HG02870 (cell line): Measurements from ENCODE around the gene SLX9.
"Not testable (repeated sequence)": the region's sequence is repeated elsewhere in the genome, so short reads cannot be mapped to it uniquely, and the experiment has no call there.

Source experiments
- ATAC-seq: cut with Tn5 transposase; IDR thresholded peaks from one replicate; pipeline ENCODE4 v1.9.1; 2021; ENCODE audit warnings: mild to moderate bottlenecking, moderate library complexity; ENCODE audit not compliant: unreplicated experiment

The SLX9 gene

DNA sequence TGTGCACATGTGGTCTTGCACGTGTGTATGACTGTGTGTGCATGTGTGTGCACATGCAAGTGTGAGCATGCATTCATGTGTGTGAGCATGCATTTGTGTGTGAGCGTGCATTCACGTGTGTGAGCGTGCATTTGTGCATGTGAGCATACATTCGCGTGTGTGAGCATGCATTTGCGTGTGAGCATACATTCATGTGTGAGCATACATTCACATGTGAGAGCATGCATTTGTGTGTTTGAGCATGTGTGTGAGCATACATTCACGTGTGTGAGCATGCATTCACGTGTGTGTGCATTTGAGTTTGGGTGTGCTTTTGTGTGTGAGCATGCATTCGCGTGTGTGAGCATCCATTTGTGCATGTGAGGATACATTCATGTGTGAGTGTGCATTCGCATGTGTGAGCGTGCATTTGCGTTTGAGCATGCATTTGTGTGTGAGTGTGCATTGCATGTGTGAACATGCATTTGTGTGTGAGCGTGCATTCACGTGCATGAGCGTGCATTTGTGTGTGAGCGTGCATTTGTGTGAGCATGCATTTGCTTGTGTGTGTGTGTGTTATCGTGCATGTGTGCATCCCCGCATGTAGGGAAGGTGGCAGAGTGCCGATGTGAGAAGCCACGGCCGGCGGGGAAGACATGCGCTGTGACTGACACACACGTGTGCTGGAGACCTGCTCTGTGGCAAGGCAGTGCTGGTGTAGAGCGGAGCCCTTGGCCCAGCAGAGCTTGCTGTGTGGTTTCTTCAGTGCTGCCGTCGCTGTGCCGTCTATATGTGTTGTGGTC lies 37.4 kb upstream of the SLX9 start:
- ATAC-seq, result no peak

DNA sequence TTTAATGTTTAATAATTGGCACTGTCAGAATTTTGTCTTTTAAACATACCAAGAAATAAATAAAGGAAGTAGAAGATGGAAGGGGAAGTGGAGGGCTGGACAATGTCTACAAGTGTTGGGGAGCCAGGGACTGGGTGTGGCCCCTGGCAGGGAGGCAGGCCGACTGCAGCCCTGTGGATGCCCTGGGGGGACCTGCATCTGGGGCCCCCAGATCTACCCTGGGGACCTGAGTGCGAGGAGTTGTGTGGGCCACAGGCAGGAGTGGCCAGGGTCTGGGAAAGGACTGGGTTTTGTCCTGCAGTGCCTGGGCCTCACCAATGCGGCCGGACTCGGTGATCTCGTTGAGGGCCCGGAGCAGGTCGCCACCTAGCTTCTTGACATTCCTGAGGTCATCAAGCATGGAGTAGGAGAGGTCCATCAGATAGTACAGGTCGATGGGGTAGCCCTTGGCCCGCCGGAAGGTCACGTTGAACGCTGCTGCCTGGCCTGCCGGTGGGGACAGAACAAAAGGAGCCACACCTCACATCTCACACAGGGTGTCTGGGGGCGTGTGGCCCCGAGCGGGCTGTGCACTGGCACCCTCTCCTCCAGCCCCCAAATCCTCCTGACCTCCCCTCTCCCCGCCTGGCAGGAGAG lies 36.7 kb upstream of the SLX9 start:
- ATAC-seq, result no peak

DNA sequence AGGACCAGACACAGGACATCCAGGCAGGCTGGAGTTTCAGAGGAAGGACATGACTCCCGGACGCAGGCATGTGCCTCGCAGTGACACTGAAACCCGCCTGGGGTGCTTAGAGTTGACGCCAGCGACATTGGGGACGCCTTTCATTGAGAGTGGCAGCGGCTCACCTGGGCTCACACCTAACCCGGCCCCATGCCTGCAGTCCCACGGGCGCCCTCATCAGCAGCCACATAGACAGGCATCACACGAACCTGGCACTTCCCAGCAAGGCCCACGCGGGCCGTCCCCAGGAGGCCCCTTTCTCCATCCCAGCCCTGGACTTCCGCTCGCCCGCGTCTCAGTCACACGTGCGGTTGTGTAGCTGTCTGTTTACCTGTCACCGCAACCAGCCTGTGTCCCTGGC lies 36.1 kb upstream of the SLX9 start:
- no peak for ATAC-seq

DNA sequence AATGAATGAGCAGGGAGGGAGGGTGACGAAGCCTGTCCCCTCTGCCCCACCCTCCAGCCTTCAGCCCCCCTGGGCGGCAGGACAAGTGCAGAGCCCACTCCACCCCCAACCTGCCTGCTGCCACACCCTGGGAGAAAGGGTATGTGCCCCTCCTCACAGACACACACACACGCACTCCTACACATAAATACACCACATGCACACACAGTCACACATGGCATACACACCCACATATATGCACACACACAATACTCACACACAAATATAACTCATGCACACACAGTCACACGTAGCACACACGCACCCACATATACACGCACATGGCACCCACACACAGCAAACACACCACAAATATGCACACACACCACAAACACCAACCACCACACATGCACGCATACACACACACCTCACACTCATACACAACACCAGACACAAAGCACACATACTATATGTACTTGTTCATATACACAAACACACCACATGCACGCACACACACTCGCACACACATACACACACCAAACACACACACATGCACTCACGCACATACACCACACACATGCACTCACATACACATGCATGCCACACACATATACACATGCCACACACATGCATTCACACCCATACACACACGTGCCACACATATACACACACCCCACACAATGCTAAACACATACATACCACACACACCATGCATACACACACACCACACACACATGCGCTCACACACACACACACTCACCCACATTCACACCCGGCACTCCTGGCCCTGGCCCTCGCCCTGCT lies 35.5 kb upstream of the SLX9 start:
- no peak for ATAC-seq

DNA sequence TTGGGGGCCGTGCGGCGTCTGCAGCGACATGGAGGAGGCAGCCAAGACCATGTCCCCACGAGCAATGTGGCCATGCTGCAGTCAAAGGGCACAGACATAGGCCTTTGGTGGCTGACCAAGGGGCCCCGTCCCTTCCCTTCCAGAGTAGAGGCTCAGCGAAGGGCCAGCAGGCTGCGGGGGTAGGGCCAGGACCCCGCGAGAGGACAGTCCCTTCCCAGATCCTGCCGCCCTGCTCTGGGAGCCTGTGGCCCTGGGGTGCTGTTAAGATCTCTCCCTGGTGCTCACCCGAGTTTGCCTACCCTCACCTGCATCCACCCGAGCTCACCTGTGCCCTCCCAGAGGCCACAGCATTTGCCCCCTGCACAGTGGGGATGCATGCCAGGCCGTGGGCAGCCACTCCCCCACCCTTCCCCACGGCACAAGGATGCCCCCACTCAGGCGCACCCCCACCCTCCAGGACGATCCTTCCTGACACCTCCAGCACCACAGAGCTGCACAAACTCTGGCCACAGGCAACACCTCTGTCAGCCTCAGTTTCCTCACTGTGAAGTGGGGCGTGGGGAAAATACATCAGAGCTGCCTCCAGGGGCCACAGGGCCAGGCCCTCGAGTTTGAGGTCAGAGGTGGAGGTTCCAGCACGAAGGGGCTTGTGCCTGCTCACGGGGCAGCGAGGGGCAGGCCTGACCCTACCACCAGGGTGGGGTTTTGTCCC lies 34.7 kb upstream of the SLX9 start:
- ATAC-seq, result no peak

DNA sequence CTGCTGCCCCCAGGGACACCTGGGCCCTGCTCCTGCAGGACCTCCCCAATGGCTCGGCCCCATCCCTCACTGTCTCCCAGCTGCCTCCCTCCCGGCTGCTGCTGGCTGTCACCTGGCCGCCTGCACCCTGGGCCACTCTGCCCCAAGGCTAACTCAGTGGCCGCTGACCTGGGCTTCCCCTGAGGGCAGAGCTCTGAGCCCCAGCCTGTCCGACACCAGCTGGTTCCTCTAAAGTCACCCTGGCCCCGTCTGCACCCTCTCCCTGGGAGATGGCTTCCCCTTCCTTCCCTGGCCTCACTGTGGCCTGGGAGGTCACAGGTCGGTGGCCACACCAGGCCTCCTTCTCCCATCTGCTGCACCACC lies 34.1 kb upstream of the SLX9 start:
- no peak for ATAC-seq

DNA sequence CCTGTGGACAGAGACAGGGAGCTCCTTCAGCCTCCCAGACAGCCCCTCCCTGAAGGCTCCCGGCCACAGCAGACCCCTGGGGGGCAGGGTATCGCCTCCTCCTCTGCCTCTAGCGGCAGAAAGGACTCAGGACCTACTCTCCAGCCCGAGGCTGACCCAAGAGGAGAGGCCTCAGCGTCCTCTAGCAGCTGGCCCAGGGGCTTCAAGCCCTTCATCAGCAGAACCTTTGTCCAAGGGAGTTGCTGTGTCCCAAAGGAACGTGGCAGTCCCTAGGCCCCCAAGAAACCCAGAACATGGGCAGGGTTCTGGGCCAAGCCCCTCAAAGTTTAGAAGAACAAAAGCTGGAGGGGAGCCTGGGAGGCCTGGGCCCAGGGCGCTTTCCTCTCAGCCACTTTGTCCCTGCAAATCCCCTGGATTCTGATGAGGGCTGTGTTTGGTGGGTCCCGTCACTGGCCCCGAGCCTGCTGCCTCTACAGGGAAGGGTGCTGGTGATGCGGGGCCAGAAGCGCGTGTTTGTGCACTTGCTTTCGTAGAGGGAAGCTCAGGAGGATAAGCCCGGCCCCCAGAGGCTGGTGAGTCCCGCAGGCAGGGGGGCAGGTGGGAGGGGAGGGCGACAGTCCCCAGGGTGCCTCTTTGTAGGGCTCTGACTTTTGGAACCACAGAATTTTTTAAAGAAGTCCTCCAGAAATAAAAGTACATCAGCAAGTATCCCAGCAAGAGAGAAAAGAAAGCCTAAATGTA lies 32.4 kb upstream of the SLX9 start:
- no peak for ATAC-seq

DNA sequence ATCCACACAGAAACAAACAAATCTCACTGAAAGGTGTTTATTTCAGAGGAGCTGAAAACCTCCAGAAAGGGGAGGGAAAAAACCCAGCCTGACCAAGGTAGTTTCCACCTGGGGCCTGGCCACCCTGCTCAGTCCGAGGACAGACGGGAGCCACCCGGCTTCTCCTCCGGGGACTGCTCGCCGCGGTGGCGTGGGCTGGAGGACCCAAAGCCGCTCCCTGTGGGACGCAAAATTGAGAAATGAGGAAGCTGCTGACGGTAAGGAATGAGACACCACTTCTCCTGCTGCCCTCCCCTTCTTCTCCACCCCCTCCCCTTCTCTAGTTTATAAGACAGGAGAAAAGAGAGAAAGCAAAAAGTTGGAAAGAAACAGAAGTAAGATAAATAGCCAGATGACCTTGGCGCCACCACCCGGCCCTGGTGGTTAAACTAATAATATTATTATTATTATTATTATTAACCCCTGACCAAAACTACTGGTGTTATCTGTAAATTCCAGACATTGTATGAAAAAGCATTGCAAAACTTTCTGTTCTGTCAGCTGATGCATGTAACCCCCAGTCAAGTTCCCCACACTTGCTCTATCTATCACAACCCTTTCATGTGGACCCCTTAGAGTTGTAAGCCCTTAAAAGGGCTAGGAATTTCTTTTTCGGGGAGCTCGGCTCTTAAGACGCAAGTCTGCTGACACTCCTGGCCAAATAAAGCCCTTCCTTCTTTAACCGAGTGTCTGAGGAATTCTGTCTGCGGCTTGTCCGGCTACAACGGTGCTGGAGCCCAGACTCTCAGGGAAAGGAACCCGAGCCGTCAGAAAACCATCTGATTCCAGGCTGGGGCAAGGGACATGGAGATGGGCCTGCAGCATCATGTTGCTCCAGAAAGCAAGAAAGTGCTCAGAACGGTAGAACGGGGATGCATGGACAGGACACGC lies 31.6 kb upstream of the SLX9 start:
- no peak for ATAC-seq

DNA sequence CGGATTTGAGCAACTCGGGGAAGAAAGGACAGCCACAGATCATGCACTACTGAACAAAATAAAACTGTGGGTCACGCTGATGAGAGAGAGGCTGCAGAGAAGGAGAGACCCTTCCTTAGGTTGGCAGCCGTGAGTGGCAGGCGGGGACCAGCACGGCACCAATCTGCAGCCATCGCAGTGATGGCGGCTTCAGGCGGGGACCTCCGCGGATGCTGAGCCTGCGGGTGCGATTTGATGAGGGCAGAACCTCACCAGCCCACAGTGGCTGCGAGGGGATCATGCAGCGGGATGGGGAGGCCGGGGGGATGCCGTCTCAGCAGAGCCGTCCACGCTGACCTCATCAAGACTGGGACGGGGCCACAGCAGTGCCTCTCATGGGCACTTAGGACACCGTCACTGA lies 30.9 kb upstream of the SLX9 start:
- ATAC-seq, result no peak

DNA sequence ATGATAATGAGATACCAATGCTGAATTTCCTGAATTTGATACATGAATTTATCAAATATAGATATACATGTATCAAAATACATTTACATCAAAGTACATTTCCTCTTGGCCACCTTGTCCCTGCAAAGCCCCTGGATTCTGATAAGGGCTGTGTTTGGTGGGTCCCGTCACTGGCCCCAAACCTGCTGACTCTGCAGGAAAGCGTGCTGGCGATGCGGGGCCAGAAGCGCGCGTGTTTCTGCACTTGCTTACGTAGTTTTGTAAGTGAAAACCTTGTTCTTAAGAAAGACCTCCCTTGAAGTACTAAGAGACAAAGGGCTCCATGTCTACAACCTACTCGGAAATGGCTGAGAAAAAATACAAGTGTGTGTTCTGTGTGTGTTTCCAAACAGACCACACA lies 30.1 kb upstream of the SLX9 start:
- no peak for ATAC-seq

DNA sequence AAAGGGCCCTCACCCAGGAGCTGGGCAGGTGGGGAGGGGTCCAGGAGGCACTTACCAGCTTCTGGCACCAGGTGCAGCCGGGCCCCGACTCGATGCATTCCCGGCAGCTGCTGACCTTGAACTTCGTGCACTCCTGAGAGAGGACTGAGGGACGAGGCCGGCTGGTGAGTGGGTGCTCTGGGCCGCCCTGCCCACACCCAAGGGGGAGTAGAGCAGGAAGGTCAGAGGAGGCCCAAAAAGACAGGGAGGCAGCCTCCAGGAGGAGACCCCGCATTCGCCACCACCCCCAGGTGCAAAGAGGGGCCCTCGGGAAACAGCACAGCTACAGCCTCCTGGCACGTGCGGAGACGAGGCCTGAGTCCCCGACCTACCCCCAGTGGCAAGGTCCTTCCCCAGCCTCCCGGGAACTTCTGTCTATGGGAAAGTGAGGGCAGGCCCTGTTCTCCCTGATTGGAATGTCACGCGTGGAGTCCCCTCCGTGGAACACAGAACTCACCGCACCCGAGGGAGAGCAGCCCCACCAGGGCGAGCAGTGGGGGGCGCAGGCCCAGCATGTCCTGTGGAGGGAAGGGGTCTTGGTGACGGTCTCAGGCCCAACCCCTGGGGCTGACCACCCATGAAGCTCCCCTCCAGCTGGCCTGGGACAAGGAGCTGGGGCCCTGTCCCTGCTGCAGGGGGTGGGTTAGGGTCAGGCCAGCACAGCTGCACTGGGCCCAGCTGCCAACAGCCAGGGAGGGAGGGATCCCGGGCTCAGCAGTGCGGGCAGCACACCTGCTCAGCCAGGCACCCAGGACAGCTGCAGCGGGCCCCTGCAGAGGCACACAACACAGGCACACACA lies 29.4 kb upstream of the SLX9 start:
- ATAC-seq, result no peak

DNA sequence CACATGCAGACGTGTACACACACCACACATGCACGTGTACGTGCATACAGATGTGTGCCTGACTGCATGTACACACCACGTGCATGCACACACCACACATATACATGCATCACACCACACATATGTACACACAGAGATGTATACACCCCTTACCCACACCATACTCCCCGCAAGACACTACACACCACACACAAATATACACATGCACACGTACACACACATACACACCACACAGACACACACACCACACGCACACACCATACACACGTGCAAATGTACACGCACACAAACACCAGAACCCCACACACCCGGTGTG lies 28.8 kb upstream of the SLX9 start:
- ATAC-seq, result no peak

DNA sequence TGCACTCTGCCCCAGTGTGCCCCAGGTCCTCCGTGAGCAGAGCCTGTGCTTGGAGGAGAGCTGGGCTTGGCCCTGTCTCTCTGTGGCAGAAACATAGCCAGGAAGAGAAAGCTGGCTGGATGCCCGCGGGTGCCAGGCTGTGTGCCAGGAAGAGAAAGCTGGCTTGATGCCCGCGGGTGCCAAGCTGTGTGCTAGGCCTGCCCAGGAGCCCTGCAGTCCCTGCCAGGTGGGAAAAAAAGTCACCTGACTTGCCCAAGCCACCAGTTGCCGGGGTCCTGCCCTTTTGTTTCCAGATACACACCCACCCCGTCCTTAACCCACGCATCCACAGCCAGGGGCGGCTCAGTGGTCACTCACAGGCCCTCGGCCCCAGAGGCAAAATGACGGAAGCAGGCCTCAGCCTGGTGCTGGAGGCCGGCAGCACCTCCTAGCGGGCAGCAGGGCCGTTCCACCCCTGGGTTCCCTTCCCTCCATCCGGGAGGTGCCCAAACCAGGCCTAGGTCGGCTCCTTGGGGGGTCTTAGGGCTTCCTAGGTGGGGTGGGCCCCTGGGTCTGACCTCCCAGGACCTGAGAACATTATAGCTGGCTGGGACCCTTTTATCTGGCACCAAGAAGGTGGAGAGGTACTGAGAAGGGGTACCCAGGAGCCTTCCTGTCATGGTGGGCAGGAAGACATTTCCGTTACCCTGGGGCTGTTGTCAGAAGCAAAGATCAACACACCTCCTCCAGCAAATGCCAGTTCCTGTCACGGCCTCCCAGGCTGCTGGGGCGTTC lies 28.3 kb upstream of the SLX9 start:
- ATAC-seq, result no peak

DNA sequence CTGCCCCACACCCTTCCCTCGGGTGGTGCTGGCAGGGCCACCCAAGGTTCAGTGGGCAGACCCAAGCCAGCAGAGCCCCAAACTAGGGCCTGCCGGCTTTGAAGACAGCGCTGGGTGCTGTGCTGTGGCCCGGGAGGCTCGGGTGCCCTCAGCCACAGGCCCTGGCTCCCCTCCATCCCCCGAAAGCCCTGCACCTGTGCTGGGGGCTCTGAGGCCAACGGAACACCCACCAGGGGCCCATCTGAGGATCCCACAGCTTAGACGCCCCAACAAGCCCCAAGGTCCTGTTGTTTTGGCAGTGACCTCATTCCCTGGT lies 27.7 kb upstream of the SLX9 start:
- ATAC-seq, result no peak

DNA sequence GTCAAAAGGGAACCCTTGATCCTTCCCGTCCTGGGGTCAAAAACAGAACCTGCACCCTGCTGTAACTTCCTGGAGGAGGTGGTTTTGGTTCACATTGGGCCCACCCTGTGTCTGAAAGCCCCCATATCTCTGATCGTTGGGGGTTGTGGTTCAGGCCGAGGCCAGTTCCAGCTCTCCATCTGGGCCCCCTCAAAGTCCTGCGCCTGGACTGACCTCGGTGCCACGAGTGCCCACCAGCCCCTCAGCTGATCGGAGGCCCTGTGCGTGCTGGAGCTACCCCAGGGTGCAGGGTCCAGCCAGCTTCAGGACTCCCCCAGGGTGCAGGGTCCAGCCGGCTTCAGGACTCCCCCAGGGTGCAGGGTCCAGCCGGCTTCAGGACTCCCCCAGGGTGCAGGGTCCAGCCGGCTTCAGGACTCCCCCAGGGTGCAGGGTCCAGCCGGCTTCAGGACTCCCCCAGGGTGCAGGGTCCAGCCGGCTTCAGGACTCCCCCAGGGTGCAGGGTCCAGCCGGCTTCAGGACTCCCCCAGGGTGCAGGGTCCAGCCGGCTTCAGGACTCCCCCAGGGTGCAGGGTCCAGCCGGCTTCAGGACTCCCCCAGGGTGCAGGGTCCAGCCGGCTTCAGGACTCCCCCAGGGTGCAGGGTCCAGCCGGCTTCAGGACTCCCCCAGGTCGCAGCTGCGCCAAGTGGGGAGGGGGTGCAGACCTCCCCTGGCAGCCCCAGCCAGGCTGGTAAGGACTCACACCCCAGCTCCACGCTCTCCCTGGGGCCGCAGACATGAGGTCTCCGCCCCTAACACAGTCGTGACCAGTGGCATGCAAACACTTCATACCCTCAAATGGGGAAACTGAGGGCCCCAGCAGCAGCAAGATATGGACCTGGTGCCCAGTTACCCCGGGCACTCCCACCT lies 27.1 kb upstream of the SLX9 start:
- ATAC-seq, result not testable (repeated sequence)

DNA sequence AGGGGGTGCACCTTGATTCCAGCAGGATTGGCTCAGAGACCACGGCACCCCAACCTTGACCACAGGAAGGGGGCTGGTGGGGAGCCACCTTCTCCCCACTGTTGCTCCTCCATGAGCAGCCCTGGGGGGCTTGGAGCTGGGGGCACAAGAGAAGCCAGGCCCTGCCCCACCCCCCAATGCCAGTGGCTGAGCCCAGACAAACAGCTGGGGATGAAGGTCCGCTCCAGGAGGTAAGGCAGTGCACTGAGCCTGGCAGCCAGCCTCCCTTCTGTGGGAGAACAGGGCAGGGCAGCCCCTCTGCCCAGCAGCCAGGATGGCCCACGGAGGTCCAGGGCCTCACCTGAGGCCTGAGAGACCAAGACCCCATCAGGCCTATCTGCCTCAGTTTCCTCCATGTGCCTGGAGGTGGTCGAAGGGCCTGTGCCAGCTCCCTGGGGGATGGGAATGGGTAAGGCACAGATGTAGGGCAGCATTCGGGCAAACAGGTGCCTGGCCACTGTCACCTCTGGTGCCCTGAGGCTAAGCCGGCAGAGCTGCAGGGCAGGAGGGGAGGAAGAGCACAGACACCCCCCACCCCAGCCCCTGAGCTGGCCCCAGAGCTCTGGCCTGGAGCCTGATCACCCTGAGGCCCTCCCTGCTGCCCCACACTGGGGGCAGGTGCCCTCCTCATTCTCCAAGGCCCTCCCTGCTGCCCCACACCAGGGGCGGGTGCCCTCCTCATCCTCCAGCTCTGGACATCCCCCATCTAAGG lies 26.2 kb upstream of the SLX9 start:
- ATAC-seq, result no peak
